HEK293T (cell line): Measurements from ENCODE around the gene SAT1.

Experiments used
- ARNT ChIP-seq: fragments of 450-650 bp; IDR thresholded peaks from 2 replicates; pipeline ENCODE4 v1.6.1; 2017; ENCODE audit warnings: mild to moderate bottlenecking
- BHLHE40 ChIP-seq: fragments of 450-650 bp; IDR thresholded peaks from 2 replicates; pipeline ENCODE4 v1.6.1; 2016; ENCODE audit warnings: mild to moderate bottlenecking, moderate library complexity, borderline replicate concordance
- ELF4 ChIP-seq: fragments of 450-650 bp; IDR thresholded peaks from 2 replicates; pipeline ENCODE4 v1.6.1; 2017; ENCODE audit warnings: antibody characterized with exemption
- FOXK2 ChIP-seq: fragments of 450-650 bp; IDR thresholded peaks from 2 replicates; pipeline ENCODE4 v1.6.1; 2016; ENCODE audit warnings: mild to moderate bottlenecking
- FOXM1 ChIP-seq: fragments of 450-650 bp; IDR thresholded peaks from 2 replicates; pipeline ENCODE4 v1.6.1; 2017; ENCODE audit warnings: mild to moderate bottlenecking, borderline replicate concordance
- HDGF ChIP-seq: fragments of 450-650 bp; IDR thresholded peaks from 2 replicates; pipeline ENCODE4 v1.6.1; 2017; ENCODE audit warnings: antibody characterized with exemption, borderline replicate concordance
- L3MBTL2 ChIP-seq: fragments of 450-650 bp; conservative IDR thresholded peaks from 2 replicates; pipeline ENCODE4 v1.6.1; 2016; ENCODE audit warnings: mild to moderate bottlenecking
- NFRKB ChIP-seq: fragments of 450-650 bp; IDR thresholded peaks from 2 replicates; pipeline ENCODE4 v1.6.1; 2016; ENCODE audit warnings: mild to moderate bottlenecking, moderate library complexity
- SP1 ChIP-seq: fragments of 450-650 bp; IDR thresholded peaks from 2 replicates; pipeline ENCODE4 v1.6.1; 2017
- SUZ12 ChIP-seq: fragments of 450-650 bp; IDR thresholded peaks from 2 replicates; pipeline ENCODE4 v1.6.1; 2016; ENCODE audit warnings: mild to moderate bottlenecking
- TARDBP ChIP-seq: fragments of 450-650 bp; IDR thresholded peaks from 2 replicates; pipeline ENCODE4 v1.6.1; 2016
- ZNF384 ChIP-seq: fragments of 450-650 bp; IDR thresholded peaks from 2 replicates; pipeline ENCODE4 v1.6.1; 2016
- TF ChIP-seq, protein P1 (sequence below): fragments of 450-650 bp; IDR thresholded peaks from 2 replicates; pipeline ENCODE4 v1.6.1; 2016

GRCh38 chrX:23787745-23788118, 4.8 kb downstream of the SAT1 start:
- no peak for TF ChIP-seq ELF4
- no peak for TF ChIP-seq FOXK2
- TF ChIP-seq ZNF384 = no peak
- TF ChIP-seq HDGF = no peak
- no peak for TF ChIP-seq SP1
- no peak for TF ChIP-seq BHLHE40
- no peak for TF ChIP-seq SUZ12
- no peak for TF ChIP-seq FOXM1
- TF ChIP-seq NFRKB = no peak
- TF ChIP-seq, protein P1, sequence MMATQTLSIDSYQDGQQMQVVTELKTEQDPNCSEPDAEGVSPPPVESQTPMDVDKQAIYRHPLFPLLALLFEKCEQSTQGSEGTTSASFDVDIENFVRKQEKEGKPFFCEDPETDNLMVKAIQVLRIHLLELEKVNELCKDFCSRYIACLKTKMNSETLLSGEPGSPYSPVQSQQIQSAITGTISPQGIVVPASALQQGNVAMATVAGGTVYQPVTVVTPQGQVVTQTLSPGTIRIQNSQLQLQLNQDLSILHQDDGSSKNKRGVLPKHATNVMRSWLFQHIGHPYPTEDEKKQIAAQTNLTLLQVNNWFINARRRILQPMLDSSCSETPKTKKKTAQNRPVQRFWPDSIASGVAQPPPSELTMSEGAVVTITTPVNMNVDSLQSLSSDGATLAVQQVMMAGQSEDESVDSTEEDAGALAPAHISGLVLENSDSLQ = no peak
- TF ChIP-seq ARNT = no peak
- no peak for TF ChIP-seq L3MBTL2
- TF ChIP-seq TARDBP = no peak
